Right renal cortex interstitium (tissue), 3 donors: ENCODE measurements around the gene FBXO47. TPM values are rescaled to one million over a fixed set of nuclear protein-coding genes. Genes with fewer than 3 reads are reported as not detected.

ENCODE experiments used
- DNase-seq, 3 donors: peaks; one replicate each; pipeline ENCODE4 v3.0.0-alpha.2; 2013; ENCODE audit warnings: low read depth in 3 of 3, low spot score in 2 of 3
- polyA plus RNA-seq, 3 donors: library from polyadenylated mRNA; unstranded; fragments of 120-200 nt; gene quantifications; one replicate each; pipeline ENCODE4 v1.2.1, GENCODE V29; 2013; ENCODE audit not compliant: insufficient read length in 3 of 3

Gene FBXO47
- polyA plus RNA-seq, 3 donors, result not detected

- no peak for DNase-seq
These were observed 59.1 kb downstream of the FBXO47 start for GRCh38 chr17:38907930-38908675.

GRCh38 chr17:38906460-38907228, 60.6 kb downstream of the FBXO47 start:
- no peak for DNase-seq

- no peak for DNase-seq
These were observed 61.8 kb downstream of the FBXO47 start for GRCh38 chr17:38905375-38905774.

- no peak for DNase-seq
These were observed 62.3 kb downstream of the FBXO47 start for GRCh38 chr17:38904892-38905291.

DNA sequence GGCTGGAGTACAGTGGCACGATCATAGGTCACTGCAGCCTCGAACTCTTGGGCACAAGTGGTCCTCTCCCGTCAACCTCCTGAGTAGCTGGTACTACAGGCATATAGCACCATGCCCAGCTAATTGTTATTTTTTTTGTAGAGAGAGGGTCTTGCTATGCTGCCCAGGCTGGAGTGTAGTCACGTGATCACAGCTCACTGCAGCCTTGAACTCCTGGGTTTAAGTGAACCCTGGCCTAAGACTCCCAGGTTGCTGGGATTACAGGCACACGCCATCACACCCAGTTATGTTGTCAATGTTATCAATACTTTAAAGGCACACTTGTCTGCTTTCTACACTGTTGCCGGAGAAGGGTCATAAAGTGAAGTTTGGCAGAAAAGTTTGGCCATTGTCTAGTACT, 63.8 kb downstream of the FBXO47 start:
- DNase-seq, result no peak

- no peak for DNase-seq
These were observed 66.1 kb downstream of the FBXO47 start for GRCh38 chr17:38900978-38901656.

DNA sequence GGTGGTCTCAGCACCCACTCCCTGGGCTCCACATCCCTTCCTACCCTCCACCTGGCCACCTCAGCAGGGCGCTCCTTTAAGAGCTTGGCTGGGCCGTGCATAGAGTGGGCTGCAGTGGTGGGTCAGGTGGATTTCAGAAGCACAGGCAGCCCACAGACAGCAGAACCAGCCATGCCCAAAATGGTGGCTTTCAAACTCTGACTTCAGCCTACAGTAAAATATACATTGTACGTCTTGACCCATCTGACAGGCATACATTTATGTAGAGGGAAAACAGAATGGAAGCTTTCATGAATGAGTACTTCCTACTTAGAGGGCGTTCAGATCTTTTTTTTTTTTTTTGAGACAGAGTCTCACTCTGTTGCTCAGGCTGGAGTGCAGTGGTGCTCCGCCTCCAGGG, 67.8 kb downstream of the FBXO47 start:
- DNase-seq, result no peak

DNA sequence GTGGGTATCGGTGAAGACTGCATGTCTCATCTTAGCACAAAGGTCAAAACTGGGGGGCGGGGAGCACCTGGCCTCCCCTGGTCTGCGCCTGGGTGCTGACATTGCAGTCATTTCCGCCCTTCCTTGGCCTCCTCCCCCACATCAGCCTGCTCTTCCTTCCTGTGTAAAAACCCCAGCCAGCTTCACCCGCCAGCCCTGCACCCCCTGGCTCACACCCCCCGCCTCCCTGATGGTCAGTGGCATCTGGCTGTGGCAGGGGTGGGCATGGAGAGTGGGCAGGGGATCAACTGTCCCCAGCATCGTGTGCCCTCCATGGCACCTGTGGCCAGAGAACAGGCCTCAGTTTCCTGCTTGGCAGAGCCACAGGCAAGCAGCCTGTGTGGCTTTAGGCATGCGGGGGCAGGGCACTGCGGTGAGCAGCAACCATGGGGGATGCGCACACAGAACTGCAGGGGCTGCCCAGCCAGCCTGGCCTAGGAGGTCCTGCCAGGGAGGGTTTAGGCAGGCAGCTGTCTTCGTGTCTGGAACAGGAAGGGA, 68.3 kb downstream of the FBXO47 start:
- DNase-seq, result no peak

- DNase-seq, result no peak
These were observed 68.9 kb downstream of the FBXO47 start for GRCh38 chr17:38898291-38898679.

DNA sequence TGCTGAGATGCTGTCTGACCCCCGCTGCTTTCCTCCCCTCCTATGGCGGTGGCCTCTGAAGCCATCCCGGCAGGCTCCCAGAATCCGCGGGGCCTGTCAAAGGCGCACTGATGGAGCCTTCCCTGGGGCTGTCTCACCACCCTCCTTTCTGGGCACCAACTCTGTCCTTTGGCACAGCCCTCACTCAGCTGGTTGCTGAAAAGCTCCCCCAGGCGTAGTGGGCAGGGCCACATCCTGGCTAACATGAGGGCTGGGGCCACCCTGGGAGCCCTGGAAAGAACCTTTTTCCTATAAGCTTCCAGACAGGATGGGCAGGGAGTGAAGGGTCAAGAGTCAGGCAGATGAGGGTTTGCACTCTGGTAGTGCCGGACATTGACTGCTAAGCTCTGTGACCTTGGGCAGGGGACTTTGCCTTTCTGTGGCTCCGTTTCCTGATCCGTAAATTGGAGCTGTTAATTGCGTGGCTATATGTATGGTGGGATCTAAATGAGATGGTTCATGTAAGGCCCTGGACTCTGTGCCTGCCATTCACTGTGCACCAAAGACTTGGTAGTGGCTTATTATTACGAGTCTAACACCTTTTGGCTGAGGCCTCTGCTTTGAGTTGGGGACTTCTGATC, 69.4 kb downstream of the FBXO47 start:
- no peak for DNase-seq

GRCh38 chr17:38897176-38897575, 70.0 kb downstream of the FBXO47 start:
- no peak for DNase-seq

DNA sequence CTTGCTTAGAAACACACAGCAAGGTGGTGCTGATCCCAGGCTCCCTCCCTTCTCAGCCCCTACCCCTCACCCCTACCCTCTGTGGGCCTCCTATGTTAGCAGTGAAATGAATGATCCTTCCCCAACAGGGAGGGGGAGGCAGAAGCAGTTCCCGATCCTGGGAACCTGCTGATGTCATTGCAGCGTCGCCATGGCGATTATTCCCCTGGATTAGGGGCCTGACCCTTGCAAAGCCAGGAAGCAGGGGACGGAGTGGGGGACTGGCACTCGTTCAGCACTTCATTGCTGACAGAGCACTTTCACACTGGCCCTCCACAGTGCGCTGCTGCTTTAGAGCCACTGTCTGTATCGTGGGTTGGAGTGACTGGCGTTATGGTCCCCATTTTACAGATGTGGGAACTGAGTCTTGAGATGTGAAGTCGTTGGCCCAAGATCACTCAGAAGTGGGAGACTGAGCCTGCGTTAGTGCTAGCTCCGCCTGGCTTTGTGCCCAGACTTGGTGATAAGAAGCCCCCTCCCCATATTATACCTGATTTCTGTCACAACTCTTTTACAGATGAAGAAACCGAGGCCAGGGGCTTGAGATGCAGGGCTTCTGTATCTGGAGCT, 70.8 kb downstream of the FBXO47 start:
- DNase-seq, result no peak

DNA sequence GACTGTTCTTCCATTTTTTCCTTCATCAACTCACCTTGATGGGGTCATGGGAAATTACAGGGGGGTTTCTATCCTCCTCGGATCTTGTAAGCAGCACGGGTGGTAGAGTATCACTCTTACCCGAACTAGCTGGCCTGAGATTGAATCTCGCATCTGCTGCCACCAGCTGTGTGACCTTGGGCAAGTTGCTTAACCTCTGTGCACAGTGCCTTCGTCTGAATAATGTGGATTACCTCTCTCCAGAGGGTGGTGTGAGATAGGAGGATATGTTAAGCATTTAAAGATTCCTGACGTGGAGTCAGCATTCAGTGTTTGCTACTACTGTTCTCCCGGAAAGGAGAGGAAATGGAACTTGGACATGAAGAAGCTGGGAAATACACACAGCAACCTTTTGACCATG, 72.9 kb downstream of the FBXO47 start:
- no peak for DNase-seq

DNA sequence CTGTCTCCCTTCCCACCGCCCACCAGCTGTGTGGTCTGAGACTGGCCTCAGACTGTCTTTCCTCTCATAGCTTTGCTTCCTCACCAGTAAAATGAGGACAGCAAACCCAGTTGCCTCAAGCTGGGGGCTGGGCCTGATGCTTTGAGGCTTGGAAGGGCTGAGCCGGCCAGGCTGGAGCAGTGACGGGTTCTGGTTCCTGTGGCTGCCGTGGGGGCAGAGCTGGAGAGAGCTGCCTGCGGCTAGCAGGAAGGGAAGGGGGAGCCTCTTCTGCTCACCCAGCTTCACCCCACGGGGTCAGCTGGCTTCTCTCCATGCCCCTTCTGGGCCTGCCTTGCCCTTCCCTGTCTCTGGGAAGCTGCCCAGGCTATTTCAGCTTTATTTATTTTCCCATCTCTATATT, 73.6 kb downstream of the FBXO47 start:
- DNase-seq, result no peak

DNA sequence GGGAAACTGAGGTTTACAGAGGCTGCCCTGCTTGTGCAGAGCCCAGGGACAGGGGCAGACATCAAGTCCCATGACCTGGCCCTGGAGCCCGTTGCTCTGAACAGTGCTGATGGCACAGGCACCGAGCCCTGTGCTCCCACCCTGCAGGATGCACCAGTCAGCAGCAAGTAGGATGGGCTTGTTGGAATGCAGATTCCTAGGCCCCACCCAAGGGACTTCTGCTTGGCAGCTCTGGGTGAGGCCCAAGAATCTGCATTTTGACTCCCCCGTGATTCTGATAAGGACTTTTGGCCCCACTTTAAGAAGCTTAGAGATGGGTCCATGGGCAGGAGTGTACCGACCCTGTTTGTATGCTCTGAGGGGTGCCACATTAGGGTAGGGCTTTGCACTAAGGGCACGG, 74.1 kb downstream of the FBXO47 start:
- DNase-seq, result no peak

GRCh38 chr17:38892620-38893019, 74.6 kb downstream of the FBXO47 start:
- no peak for DNase-seq

GRCh38 chr17:38892083-38892482, 75.1 kb downstream of the FBXO47 start:
- DNase-seq, result no peak

GRCh38 chr17:38891441-38891840, 75.8 kb downstream of the FBXO47 start:
- DNase-seq, result no peak

GRCh38 chr17:38890410-38890746, 76.8 kb downstream of the FBXO47 start:
- no peak for DNase-seq

- no peak for DNase-seq
These were observed 77.3 kb downstream of the FBXO47 start for GRCh38 chr17:38889745-38890409.
